DND-41 (cell line): ENCODE data around the gene LHPP.

Experiments used
- ATAC-seq: fragments of 200-7000 bp; cut with Tn5 transposase; 3 replicates; pipeline ENCODE4 v1.9.1; 2021; ENCODE audit warnings: low read depth; ENCODE audit not compliant: insufficient read depth
- DNase-seq: peaks from one replicate; pipeline ENCODE4 v3.0.0-alpha.2; 2020
- H2AFZ ChIP-seq: 2 replicates; pipeline ENCODE4 v1.6.0; 2012; ENCODE audit warnings: low read depth, low read length
- H3K27ac ChIP-seq: 2 replicates; pipeline ENCODE4 v1.5.1; 2012; ENCODE audit warnings: low read length, inconsistent platforms
- H3K27me3 ChIP-seq: fragments of 200-600 bp; sonication (generic); 2 replicates; pipeline ENCODE4 v1.6.0; 2012; ENCODE audit warnings: low read length, mild to moderate bottlenecking, inconsistent platforms; ENCODE audit not compliant: insufficient read depth, poor library complexity
- H3K36me3 ChIP-seq: 2 replicates; pipeline ENCODE4 v1.5.1; 2012; ENCODE audit warnings: low read length, inconsistent platforms; ENCODE audit not compliant: insufficient read depth
- H3K4me1 ChIP-seq: 2 replicates; pipeline ENCODE4 v1.5.1; 2012; ENCODE audit warnings: mild to moderate bottlenecking, low read length; ENCODE audit not compliant: insufficient read depth
- H3K4me2 ChIP-seq: 2 replicates; pipeline ENCODE4 v1.6.0; 2012; ENCODE audit warnings: mild to moderate bottlenecking, moderate library complexity, low read length, inconsistent platforms; ENCODE audit not compliant: insufficient read depth
- H3K4me3 ChIP-seq, 2 experiments: fragments of 200-600 bp in 1 of 2; shearing (Covaris generic) in 1 of 2; 2 replicates each; pipeline ENCODE4 v1.5.1; 2012 to 2016; ENCODE audit warnings: inconsistent platforms in 2 of 2, low read length in 2 of 2, mild to moderate bottlenecking in 2 of 2, low read depth in 1 of 2, moderate library complexity in 1 of 2
- H3K79me2 ChIP-seq: 2 replicates; pipeline ENCODE4 v1.6.0; 2012; ENCODE audit warnings: low read length, inconsistent platforms; ENCODE audit not compliant: insufficient read depth
- H3K9ac ChIP-seq: 2 replicates; pipeline ENCODE4 v1.6.0; 2012; ENCODE audit warnings: low read depth, mild to moderate bottlenecking, inconsistent platforms, low read length, moderate library complexity
- H3K9me3 ChIP-seq: 2 replicates; pipeline ENCODE4 v1.5.1; 2012; ENCODE audit warnings: low read length, moderate library complexity, mild to moderate bottlenecking, inconsistent platforms; ENCODE audit not compliant: insufficient read depth, severe bottlenecking
- H4K20me1 ChIP-seq: 2 replicates; pipeline ENCODE4 v1.6.0; 2012; ENCODE audit warnings: low read length; ENCODE audit not compliant: insufficient read depth
- EZH2 ChIP-seq: IDR thresholded peaks from 3 replicates; pipeline ENCODE4 v1.6.1; 2012; ENCODE audit warnings: borderline replicate concordance, low read depth, mild to moderate bottlenecking, moderate library complexity, low read length, inconsistent platforms; ENCODE audit not compliant: severe bottlenecking
- TF ChIP-seq, protein P1 (sequence below): IDR thresholded peaks from 2 replicates; pipeline ENCODE4 v1.5.1; 2012; ENCODE audit warnings: borderline replicate concordance, low read length, moderate library complexity, mild to moderate bottlenecking; ENCODE audit not compliant: poor library complexity, severe bottlenecking; ENCODE audit errors: extremely low read depth

LHPP gene

DNA sequence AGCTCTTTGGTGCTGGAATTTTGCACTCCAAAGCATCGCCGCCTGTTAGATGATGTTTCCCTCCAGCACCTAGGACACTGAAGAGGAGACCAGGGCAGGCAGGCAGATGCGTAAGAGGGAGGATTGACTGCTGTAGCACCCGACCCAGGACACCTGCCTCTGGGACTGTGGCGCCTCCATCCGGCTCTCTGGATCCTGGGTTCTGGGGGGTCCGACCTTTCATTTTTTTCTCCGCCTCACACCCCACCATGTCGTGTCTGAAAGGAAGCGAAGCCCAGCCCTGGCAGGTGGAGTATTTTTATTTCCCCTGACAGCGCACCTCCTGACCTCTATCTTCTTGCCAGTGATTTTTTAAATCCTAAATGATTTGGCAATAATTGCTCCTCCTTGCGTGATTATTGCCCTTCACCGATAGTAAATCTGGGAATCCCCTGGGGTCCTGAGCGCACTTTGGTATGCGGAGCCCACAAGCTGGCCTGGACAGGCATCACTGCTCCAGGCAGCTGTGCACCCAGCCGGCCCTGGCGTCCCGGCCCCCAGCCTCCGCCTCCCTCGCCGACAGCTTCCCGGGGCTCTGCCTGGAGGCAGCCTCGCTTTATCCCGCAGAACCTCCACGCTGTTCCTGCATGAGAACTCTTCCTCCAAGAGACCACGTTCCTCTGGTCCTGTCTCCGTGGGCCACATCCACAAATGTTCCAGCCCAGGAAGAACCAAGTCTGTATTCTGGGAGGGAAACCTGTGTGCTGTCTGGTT lies 48.4 kb downstream of the LHPP start:
- ATAC-seq: no peak

DNA sequence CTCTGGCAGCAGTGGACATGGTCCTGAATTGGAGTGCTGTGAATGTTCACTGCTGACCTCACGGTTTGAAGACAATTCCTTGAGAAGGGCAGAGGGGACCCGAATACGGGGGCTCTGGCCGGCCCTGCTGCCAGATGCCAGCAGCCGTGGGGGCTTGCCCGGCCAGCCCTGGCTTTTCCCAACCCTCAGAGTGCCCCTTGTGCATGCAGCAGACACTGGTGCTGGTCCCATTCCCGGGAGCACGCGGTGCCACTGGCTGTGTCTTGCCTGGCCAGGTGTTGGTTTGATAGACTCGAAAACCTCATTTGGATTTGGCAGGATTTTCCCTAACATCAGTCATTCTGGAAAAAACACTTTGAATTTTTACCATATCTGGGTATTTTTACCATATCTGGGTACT lies 49.1 kb downstream of the LHPP start:
- Histone ChIP-seq H3K4me2 (no peak overlapping the region), H3K36me3 (no peaks in the 10 kb centered on the region), H3K9me3 (no peaks in the 10 kb centered on the region), H3K4me3 (no peak overlapping the region), H3K27ac (no peak overlapping the region), H3K9ac (no peak overlapping the region), H3K4me1 (no peaks in the 10 kb centered on the region), H2AFZ (no peak overlapping the region), H3K27me3 (no peaks in the 10 kb centered on the region), H3K79me2 (no peaks in the 10 kb centered on the region), H4K20me1 (no peaks in the 10 kb centered on the region)
- TF ChIP-seq, protein P1, sequence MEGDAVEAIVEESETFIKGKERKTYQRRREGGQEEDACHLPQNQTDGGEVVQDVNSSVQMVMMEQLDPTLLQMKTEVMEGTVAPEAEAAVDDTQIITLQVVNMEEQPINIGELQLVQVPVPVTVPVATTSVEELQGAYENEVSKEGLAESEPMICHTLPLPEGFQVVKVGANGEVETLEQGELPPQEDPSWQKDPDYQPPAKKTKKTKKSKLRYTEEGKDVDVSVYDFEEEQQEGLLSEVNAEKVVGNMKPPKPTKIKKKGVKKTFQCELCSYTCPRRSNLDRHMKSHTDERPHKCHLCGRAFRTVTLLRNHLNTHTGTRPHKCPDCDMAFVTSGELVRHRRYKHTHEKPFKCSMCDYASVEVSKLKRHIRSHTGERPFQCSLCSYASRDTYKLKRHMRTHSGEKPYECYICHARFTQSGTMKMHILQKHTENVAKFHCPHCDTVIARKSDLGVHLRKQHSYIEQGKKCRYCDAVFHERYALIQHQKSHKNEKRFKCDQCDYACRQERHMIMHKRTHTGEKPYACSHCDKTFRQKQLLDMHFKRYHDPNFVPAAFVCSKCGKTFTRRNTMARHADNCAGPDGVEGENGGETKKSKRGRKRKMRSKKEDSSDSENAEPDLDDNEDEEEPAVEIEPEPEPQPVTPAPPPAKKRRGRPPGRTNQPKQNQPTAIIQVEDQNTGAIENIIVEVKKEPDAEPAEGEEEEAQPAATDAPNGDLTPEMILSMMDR: no peak
- no peak for TF ChIP-seq EZH2
- DNase-seq (no peak), ATAC-seq (no peak)

More for the DNA sequence above, 48.4 kb downstream of the LHPP start:
- H3K27ac ChIP-seq: no peak overlapping the region
- H3K9me3 ChIP-seq: no peaks in the 10 kb centered on the region
- H2AFZ ChIP-seq: no peak overlapping the region
- no peaks in the 10 kb centered on the region for H3K4me1 ChIP-seq
- no peak overlapping the region for H3K9ac ChIP-seq
- H3K4me3 ChIP-seq: no peak overlapping the region
- no peak overlapping the region for H3K4me2 ChIP-seq
- no peaks in the 10 kb centered on the region for H3K27me3 ChIP-seq
- TF ChIP-seq EZH2: no peak
- TF ChIP-seq, protein P1: no peak
- no peaks in the 10 kb centered on the region for H3K36me3 ChIP-seq
- H3K79me2 ChIP-seq: no peaks in the 10 kb centered on the region
- DNase-seq: no peak
- H4K20me1 ChIP-seq: no peaks in the 10 kb centered on the region

DNA sequence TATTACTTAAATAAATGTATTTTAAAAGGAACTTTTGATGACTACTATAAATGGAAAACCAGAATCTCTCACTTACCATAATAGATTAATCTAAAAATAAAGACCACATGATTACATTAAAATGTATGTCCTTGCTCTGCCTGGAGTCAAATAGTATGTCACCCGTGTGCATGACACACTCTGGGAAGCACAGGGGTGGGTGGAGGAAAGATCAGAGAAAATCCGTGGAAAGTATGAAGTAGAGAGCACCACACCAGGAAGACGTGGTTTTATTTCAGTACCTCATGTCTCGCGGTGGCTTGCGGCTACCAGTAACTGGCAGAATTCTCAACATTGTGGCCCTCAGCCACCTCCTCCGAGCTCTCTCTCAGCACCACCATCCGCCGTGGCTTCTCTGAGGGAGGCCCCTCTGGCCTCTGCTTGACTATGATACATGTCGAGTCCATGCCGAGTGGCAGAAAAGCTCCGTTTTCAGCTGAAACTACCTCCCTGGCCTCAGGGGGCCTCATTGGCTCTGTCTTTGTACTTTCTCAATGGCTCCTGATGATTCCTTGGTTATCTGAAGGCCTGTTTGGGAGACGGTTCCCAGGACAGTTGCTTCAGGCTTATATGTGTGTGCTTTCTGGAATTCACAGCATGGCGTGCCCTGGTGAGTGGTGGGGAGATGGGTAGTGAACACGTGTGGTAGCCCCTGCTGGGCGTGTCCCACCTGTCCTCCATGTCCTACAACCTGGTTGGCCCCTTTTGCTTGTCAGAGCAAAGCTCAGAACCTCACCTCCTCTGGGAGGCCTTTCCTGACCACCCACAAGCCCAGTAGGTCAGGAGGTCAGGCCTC lies 49.8 kb downstream of the LHPP start:
- Histone ChIP-seq H2AFZ (no peak overlapping the region), H3K4me1 (no peaks in the 10 kb centered on the region), H3K27me3 (no peaks in the 10 kb centered on the region), H3K9me3 (no peaks in the 10 kb centered on the region), H3K79me2 (no peaks in the 10 kb centered on the region), H3K4me3 (no peak overlapping the region), H4K20me1 (no peaks in the 10 kb centered on the region), H3K4me2 (no peak overlapping the region), H3K9ac (no peak overlapping the region), H3K27ac (no peak overlapping the region), H3K36me3 (no peaks in the 10 kb centered on the region)
- no peak for ATAC-seq
- TF ChIP-seq, protein P1: no peak
- no peak for TF ChIP-seq EZH2
- no peak for DNase-seq
